H9 (cell line): ENCODE results near the gene MICAL3. TPM values are rescaled to one million over a fixed set of nuclear protein-coding genes. Genes with fewer than 3 reads are reported as not detected.
A peak's percentile ranks its signal among the peaks of the same experiment; 100 is the strongest.

Experiments
- DNase-seq: peaks from one replicate; pipeline ENCODE4 v3.0.0-alpha.2; 2017
- H2AFZ ChIP-seq: one replicate; pipeline ENCODE4 v1.6.1; 2013; ENCODE audit warnings: mild to moderate bottlenecking, low read length, control low read depth, moderate library complexity
- H2AK5ac ChIP-seq: 2 replicates; pipeline ENCODE4 v1.6.1; 2013; ENCODE audit warnings: low read length, control low read depth, mixed read lengths; ENCODE audit not compliant: insufficient read length
- H2BK120ac ChIP-seq: one replicate; pipeline ENCODE4 v1.6.1; 2013; ENCODE audit warnings: low read depth, mild to moderate bottlenecking, low read length, control low read depth, inconsistent platforms; ENCODE audit not compliant: poor library complexity, severe bottlenecking
- H2BK12ac ChIP-seq: 2 replicates; pipeline ENCODE4 v1.6.1; 2013; ENCODE audit warnings: low read length, control low read depth, mixed read lengths, low read depth; ENCODE audit not compliant: insufficient read length
- H2BK15ac ChIP-seq: 2 replicates; pipeline ENCODE4 v1.6.1; 2013; ENCODE audit warnings: low read depth, low read length, control low read depth
- H2BK20ac ChIP-seq: one replicate; pipeline ENCODE4 v1.6.1; 2013; ENCODE audit warnings: low read depth, mild to moderate bottlenecking, low read length, control low read depth, inconsistent platforms; ENCODE audit not compliant: poor library complexity, severe bottlenecking
- H2BK5ac ChIP-seq: 2 replicates; pipeline ENCODE4 v1.6.1; 2013; ENCODE audit warnings: low read length, control low read depth, mixed read lengths; ENCODE audit not compliant: insufficient read length
- H3K14ac ChIP-seq: 2 replicates; pipeline ENCODE4 v1.6.1; 2013; ENCODE audit warnings: low read length, control low read depth; ENCODE audit not compliant: insufficient read depth
- H3K18ac ChIP-seq: 2 replicates; pipeline ENCODE4 v1.6.1; 2013; ENCODE audit warnings: low read depth, mild to moderate bottlenecking, mixed read lengths, low read length, control low read depth; ENCODE audit not compliant: insufficient read length
- H3K23ac ChIP-seq: 2 replicates; pipeline ENCODE4 v1.6.1; 2013; ENCODE audit warnings: low read length, control low read depth, mixed read lengths, low read depth; ENCODE audit not compliant: insufficient read length
- H3K23me2 ChIP-seq: 2 replicates; pipeline ENCODE4 v1.6.1; 2013; ENCODE audit warnings: low read depth, mild to moderate bottlenecking, mixed read lengths, low read length, control low read depth; ENCODE audit not compliant: insufficient read length, poor library complexity, severe bottlenecking
- H3K27ac ChIP-seq: 2 replicates; pipeline ENCODE4 v1.5.1; 2013; ENCODE audit warnings: low read length, control low read depth, mixed read lengths, low read depth; ENCODE audit not compliant: insufficient read length
- H3K27me3 ChIP-seq: 2 replicates; pipeline ENCODE4 v1.6.1; 2013; ENCODE audit warnings: low read length, control low read depth, inconsistent platforms; ENCODE audit not compliant: insufficient read depth
- H3K4ac ChIP-seq: 2 replicates; pipeline ENCODE4 v1.6.1; 2013; ENCODE audit warnings: low read depth, mild to moderate bottlenecking, control low read depth, inconsistent platforms, low read length, moderate library complexity
- H3K4me1 ChIP-seq: 2 replicates; pipeline ENCODE4 v1.6.1; 2013; ENCODE audit warnings: low read length, control low read depth, inconsistent platforms; ENCODE audit not compliant: insufficient read depth
- H3K4me2 ChIP-seq: 2 replicates; pipeline ENCODE4 v1.6.1; 2013; ENCODE audit warnings: low read length, control low read depth, mixed read lengths; ENCODE audit not compliant: insufficient read length, insufficient read depth
- H3K56ac ChIP-seq: 2 replicates; pipeline ENCODE4 v1.6.1; 2013; ENCODE audit warnings: low read depth, mild to moderate bottlenecking, mixed read lengths, low read length, control low read depth; ENCODE audit not compliant: insufficient read length
- H3K79me1 ChIP-seq: 2 replicates; pipeline ENCODE4 v1.6.1; 2013; ENCODE audit warnings: low read depth, mild to moderate bottlenecking, moderate library complexity, low read length, control low read depth, inconsistent platforms; ENCODE audit not compliant: insufficient read depth, poor library complexity, severe bottlenecking
- H3K79me2 ChIP-seq: 2 replicates; pipeline ENCODE4 v1.6.1; 2013; ENCODE audit warnings: low read length, control low read depth, inconsistent platforms; ENCODE audit not compliant: insufficient read depth
- H3K9ac ChIP-seq: 2 replicates; pipeline ENCODE4 v1.6.1; 2013; ENCODE audit warnings: low read length, control low read depth, mixed read lengths; ENCODE audit not compliant: insufficient read length; ENCODE audit errors: extremely low read depth
- H3K9me3 ChIP-seq: one replicate; pipeline ENCODE4 v1.6.1; 2013; ENCODE audit warnings: low read depth, low read length, inconsistent platforms; ENCODE audit not compliant: control insufficient read depth
- H3T11ph ChIP-seq: one replicate; pipeline ENCODE4 v1.6.1; 2013; ENCODE audit warnings: mild to moderate bottlenecking, low read length, control low read depth, inconsistent platforms
- H4K20me1 ChIP-seq: one replicate; pipeline ENCODE4 v1.6.1; 2013; ENCODE audit not compliant: control insufficient read depth, insufficient read length, insufficient read depth
- H4K5ac ChIP-seq: 2 replicates; pipeline ENCODE4 v1.6.1; 2013; ENCODE audit warnings: low read depth, mild to moderate bottlenecking, mixed read lengths, low read length, control low read depth; ENCODE audit not compliant: insufficient read length
- H4K8ac ChIP-seq: replicated peaks from 2 replicates; pipeline ENCODE4 v1.6.1; 2013; ENCODE audit warnings: low read length, control low read depth, mixed read lengths, low read depth; ENCODE audit not compliant: insufficient read length
- H4K91ac ChIP-seq: 2 replicates; pipeline ENCODE4 v1.6.1; 2013; ENCODE audit warnings: low read depth, mild to moderate bottlenecking, moderate library complexity, mixed read lengths, low read length, control low read depth; ENCODE audit not compliant: insufficient read length
- H3K27ac Mint-ChIP-seq, 3 experiments: 2 replicates in 2 of 3; 3 replicates in 1 of 3; pipeline ENCODE4 v1.8.0; 2020 to 2021; ENCODE audit warnings: mixed read lengths in 3 of 3, mild to moderate bottlenecking in 1 of 3, moderate library complexity in 1 of 3
- H3K27me3 Mint-ChIP-seq: 2 replicates; pipeline ENCODE4 v1.8.0; 2021; ENCODE audit warnings: low read depth, mild to moderate bottlenecking, moderate library complexity, mixed read lengths
- H3K36me3 Mint-ChIP-seq, 3 experiments: 2 replicates in 2 of 3; 3 replicates in 1 of 3; pipeline ENCODE4 v1.8.0; 2020 to 2021; ENCODE audit warnings: low read depth in 3 of 3, mixed read lengths in 3 of 3; ENCODE audit not compliant: insufficient read depth in 1 of 3
- H3K4me1 Mint-ChIP-seq, 2 experiments: 2 replicates each; pipeline ENCODE4 v1.8.0; 2020; ENCODE audit warnings: mixed read lengths in 2 of 2
- H3K4me3 Mint-ChIP-seq, 2 experiments: 2 replicates in 1 of 2; 3 replicates in 1 of 2; pipeline ENCODE4 v1.8.0; 2020 to 2021; ENCODE audit warnings: mild to moderate bottlenecking in 2 of 2, mixed read lengths in 2 of 2, moderate library complexity in 1 of 2
- H3K9me3 Mint-ChIP-seq, 2 experiments: 2 replicates in 1 of 2; 3 replicates in 1 of 2; pipeline ENCODE4 v1.8.0; 2020; ENCODE audit warnings: mild to moderate bottlenecking in 2 of 2, mixed read lengths in 2 of 2, moderate library complexity in 1 of 2
- WGBS: extraction: QIAGEN DNeasy Blood & Tissue Kit; methylation state at CpG from one replicate; pipeline ENCODE4 v1.1.7; 2013; ENCODE audit warnings: missing lambda C conversion rate, low lambda C conversion rate, mixed read lengths; ENCODE audit not compliant: insufficient read length; ENCODE audit errors: extremely low coverage; 5-methylcytosine and 5-hydroxymethylcytosine counted together
- total RNA-seq: library from RNA; stranded (reverse); gene quantifications from 2 replicates; pipeline ENCODE4 v1.2.1, GENCODE V29; 2021
- TF ChIP-seq, protein P1 (sequence below): fragments of 200-600 bp; sonication (generic); conservative IDR thresholded peaks from 3 replicates; pipeline ENCODE4 v1.8.0; 2021; ENCODE audit warnings: antibody characterized with exemption, mild to moderate bottlenecking

Gene MICAL3
- total RNA-seq, 1 experiment from 2014 or later = 50.2 TPM

DNA sequence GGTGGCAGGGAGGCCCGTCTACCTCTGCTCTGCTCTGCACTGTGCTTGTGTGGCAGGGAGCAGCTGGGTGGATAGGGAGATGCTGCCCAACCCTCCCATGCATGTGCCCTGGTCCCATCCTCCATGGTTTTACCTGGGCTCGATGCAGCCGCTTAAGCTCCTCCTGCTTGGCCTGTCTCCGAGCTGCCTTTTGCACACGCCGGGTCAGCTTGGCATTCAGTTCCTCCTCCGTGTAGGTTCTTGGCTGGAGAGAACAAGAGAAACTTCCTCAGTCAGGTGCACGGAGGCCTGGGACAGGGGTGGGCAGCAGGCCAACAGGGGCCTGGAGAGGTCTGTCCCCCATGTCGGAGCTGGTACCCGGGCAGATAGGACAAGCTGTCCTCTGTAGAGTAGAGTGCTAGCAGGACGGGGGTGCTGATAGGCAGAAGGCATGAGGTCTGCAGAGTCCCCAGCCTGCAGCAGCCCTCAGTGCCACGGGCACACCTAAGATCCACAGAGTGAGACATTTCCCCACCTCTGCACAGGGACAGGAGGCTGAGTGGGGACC lies 213.7 kb downstream of the MICAL3 start:
- peak overlapping the region in 1 of 3 experiments; percentile 79; a peak in 3 of 7 replicates for H3K27ac Mint-ChIP-seq
- Histone ChIP-seq H3K23me2 (no peaks in the 10 kb centered on the region), H3K9me3 (no peaks in the 10 kb centered on the region), H3K23ac (no peak overlapping the region), H3K79me2 (no peaks in the 10 kb centered on the region), H2AFZ (no peak overlapping the region), H3K56ac (no peak overlapping the region), H3K79me1 (no peaks in the 10 kb centered on the region), H3T11ph (no peak overlapping the region), H3K14ac (no peak overlapping the region), H4K91ac (no peak overlapping the region), H3K4ac (no peak overlapping the region), H2BK120ac (no peak overlapping the region), H4K5ac (no peak overlapping the region), H3K27ac (no peak overlapping the region), H2AK5ac (no peak overlapping the region), H2BK12ac (no peak overlapping the region), H3K4me1 (no peaks in the 10 kb centered on the region), H3K18ac (no peak overlapping the region), H3K27me3 (no peaks in the 10 kb centered on the region), H2BK5ac (no peak overlapping the region), H2BK20ac (no peak overlapping the region), H4K20me1 (no peaks in the 10 kb centered on the region), H4K8ac (no peak overlapping the region), H2BK15ac (no peak overlapping the region), H3K4me2 (no peak overlapping the region), H3K9ac (no peak overlapping the region)
- no CpG with 5 or more reads among the region's 12 CpGs for WGBS
- peaks cover 13 to 52% (median 37%) of the 10 kb centered on the region in 3 experiments; a peak in 6 of 7 replicates for H3K36me3 Mint-ChIP-seq
- DNase-seq = no peak
- H3K4me1 Mint-ChIP-seq = peaks cover 0 to 1% of the 10 kb centered on the region in 2 experiments; a peak in 2 of 4 replicates
- no peak overlapping the region for H3K4me3 Mint-ChIP-seq
- no peaks in the 10 kb centered on the region for H3K9me3 Mint-ChIP-seq
- TF ChIP-seq, protein P1, sequence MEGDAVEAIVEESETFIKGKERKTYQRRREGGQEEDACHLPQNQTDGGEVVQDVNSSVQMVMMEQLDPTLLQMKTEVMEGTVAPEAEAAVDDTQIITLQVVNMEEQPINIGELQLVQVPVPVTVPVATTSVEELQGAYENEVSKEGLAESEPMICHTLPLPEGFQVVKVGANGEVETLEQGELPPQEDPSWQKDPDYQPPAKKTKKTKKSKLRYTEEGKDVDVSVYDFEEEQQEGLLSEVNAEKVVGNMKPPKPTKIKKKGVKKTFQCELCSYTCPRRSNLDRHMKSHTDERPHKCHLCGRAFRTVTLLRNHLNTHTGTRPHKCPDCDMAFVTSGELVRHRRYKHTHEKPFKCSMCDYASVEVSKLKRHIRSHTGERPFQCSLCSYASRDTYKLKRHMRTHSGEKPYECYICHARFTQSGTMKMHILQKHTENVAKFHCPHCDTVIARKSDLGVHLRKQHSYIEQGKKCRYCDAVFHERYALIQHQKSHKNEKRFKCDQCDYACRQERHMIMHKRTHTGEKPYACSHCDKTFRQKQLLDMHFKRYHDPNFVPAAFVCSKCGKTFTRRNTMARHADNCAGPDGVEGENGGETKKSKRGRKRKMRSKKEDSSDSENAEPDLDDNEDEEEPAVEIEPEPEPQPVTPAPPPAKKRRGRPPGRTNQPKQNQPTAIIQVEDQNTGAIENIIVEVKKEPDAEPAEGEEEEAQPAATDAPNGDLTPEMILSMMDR = no peak
- no peaks in the 10 kb centered on the region for H3K27me3 Mint-ChIP-seq
